WTC11 (cell line): ENCODE measurements around the gene TBC1D19. TPM values are rescaled to one million over a fixed set of nuclear protein-coding genes. Genes with fewer than 3 reads are reported as not detected.

Experiments used
- ATAC-seq: fragments of 200-7000 bp; cut with Tn5 transposase; 2 replicates; pipeline ENCODE4 v1.10.0; 2021; ENCODE audit warnings: mild to moderate bottlenecking, moderate library complexity
- CTCF ChIA-PET: fragments of 300-600 bp; sonication (Branson Sonifier 250); formaldehyde crosslinking; loops from one replicate; lab custom pipeline; 2021; ENCODE audit warnings: antibody characterized with exemption; lab: Charles Lee
- POLR2A ChIA-PET: fragments of 350-600 bp; sonication (Branson Sonifier 250); formaldehyde crosslinking; loops from one replicate; lab custom pipeline; 2021; ENCODE audit warnings: antibody characterized with exemption; lab: Charles Lee
- DNase-seq: peaks from one replicate; pipeline ENCODE4 v3.0.0; 2021; ENCODE audit warnings: low spot score
- H3K27ac Mint-ChIP-seq: 2 replicates; pipeline ENCODE4 v1.8.0; 2021; ENCODE audit warnings: mixed read lengths
- H3K27me3 Mint-ChIP-seq: 2 replicates; pipeline ENCODE4 v1.8.0; 2021; ENCODE audit warnings: low read depth, mild to moderate bottlenecking, moderate library complexity, mixed read lengths
- H3K36me3 Mint-ChIP-seq: 2 replicates; pipeline ENCODE4 v1.8.0; 2021; ENCODE audit warnings: mixed read lengths
- H3K4me1 Mint-ChIP-seq: 2 replicates; pipeline ENCODE4 v1.8.0; 2022; ENCODE audit warnings: mixed read lengths
- H3K4me3 Mint-ChIP-seq: 2 replicates; pipeline ENCODE4 v1.8.0; 2021; ENCODE audit warnings: mild to moderate bottlenecking, moderate library complexity, mixed read lengths
- H3K9me3 Mint-ChIP-seq: 2 replicates; pipeline ENCODE4 v1.8.0; 2021; ENCODE audit warnings: mixed read lengths
- ATF1 ChIP-seq: sonication (generic); formaldehyde crosslinking; IDR thresholded peaks from 2 replicates; pipeline ENCODE4 v1.8.1; 2023; ENCODE audit warnings: mild to moderate bottlenecking, moderate library complexity, missing genetic modification reagents
- CBFB ChIP-seq: sonication (generic); formaldehyde crosslinking; IDR thresholded peaks from 2 replicates; pipeline ENCODE4 v1.8.1; 2022; ENCODE audit warnings: mild to moderate bottlenecking, low read depth, missing genetic modification reagents
- CREB1 ChIP-seq: sonication (generic); formaldehyde crosslinking; IDR thresholded peaks from 2 replicates; pipeline ENCODE4 v1.8.0; 2023; ENCODE audit warnings: mild to moderate bottlenecking, missing genetic modification reagents
- ELF4 ChIP-seq: sonication (generic); formaldehyde crosslinking; IDR thresholded peaks from 2 replicates; pipeline ENCODE4 v1.8.1; 2022; ENCODE audit warnings: low read depth, mild to moderate bottlenecking, moderate library complexity, missing genetic modification reagents
- JAZF1 ChIP-seq: fragments of 250-450 bp; sonication (Bioruptor Pico); IDR thresholded peaks from 2 replicates; pipeline ENCODE4 v1.9.0; 2021; ENCODE audit warnings: moderate library complexity, mild to moderate bottlenecking, inconsistent platforms
- MXD4 ChIP-seq: fragments of 250-450 bp; sonication (Bioruptor Pico); IDR thresholded peaks from 2 replicates; pipeline ENCODE4 v1.8.0; 2021; ENCODE audit warnings: mild to moderate bottlenecking, moderate library complexity, borderline replicate concordance
- NFE2L1 ChIP-seq: sonication (generic); formaldehyde crosslinking; IDR thresholded peaks from 2 replicates; pipeline ENCODE4 v1.8.1; 2023; ENCODE audit warnings: missing genetic modification reagents
- NFYB ChIP-seq: sonication (generic); formaldehyde crosslinking; conservative IDR thresholded peaks from 2 replicates; pipeline ENCODE4 v1.8.0; 2022; ENCODE audit warnings: low read depth, missing genetic modification reagents
- NR3C1 ChIP-seq: sonication (generic); formaldehyde crosslinking; conservative IDR thresholded peaks from 2 replicates; pipeline ENCODE4 v1.8.1; 2023; ENCODE audit warnings: low read depth, mild to moderate bottlenecking, missing genetic modification reagents
- TEAD4 ChIP-seq: sonication (generic); formaldehyde crosslinking; IDR thresholded peaks from 2 replicates; pipeline ENCODE4 v1.8.0; 2022; ENCODE audit warnings: mild to moderate bottlenecking, missing genetic modification reagents
- ZNF219 ChIP-seq: sonication (generic); formaldehyde crosslinking; IDR thresholded peaks from 2 replicates; pipeline ENCODE4 v1.8.0; 2023; ENCODE audit warnings: missing genetic modification reagents, mild to moderate bottlenecking, borderline replicate concordance
- ZNF263 ChIP-seq: sonication (generic); formaldehyde crosslinking; IDR thresholded peaks from 2 replicates; pipeline ENCODE4 v1.8.1; 2022; ENCODE audit warnings: low read depth, mild to moderate bottlenecking, moderate library complexity, missing genetic modification reagents
- ZNF396 ChIP-seq: fragments of 250-450 bp; sonication (Bioruptor Pico); IDR thresholded peaks from 2 replicates; pipeline ENCODE4 v1.8.0; 2021; ENCODE audit warnings: mild to moderate bottlenecking, moderate library complexity, borderline replicate concordance
- ZNF423 ChIP-seq: fragments of 250-450 bp; sonication (Bioruptor Pico); IDR thresholded peaks from 2 replicates; pipeline ENCODE4 v2.1.2; 2022; ENCODE audit warnings: mild to moderate bottlenecking, moderate library complexity
- total RNA-seq: library from RNA; stranded (reverse); gene quantifications from 3 replicates; pipeline ENCODE4 v1.2.3, GENCODE V29; 2021
- TF ChIP-seq, protein P1 (sequence below): fragments of 250-450 bp; sonication (Bioruptor Pico); IDR thresholded peaks from 2 replicates; pipeline ENCODE4 v1.9.0; 2021; ENCODE audit warnings: moderate library complexity, mild to moderate bottlenecking, inconsistent platforms, borderline replicate concordance
- TF ChIP-seq, protein P2 (sequence below): sonication (generic); formaldehyde crosslinking; IDR thresholded peaks from 2 replicates; pipeline ENCODE4 v1.8.1; 2022; ENCODE audit warnings: mild to moderate bottlenecking, missing genetic modification reagents, moderate library complexity, borderline replicate concordance
- TF ChIP-seq, protein P3 (sequence below): sonication (generic); formaldehyde crosslinking; IDR thresholded peaks from 2 replicates; pipeline ENCODE4 v1.8.1; 2023; ENCODE audit warnings: mild to moderate bottlenecking, missing genetic modification reagents, moderate library complexity
- TF ChIP-seq, protein P4 (sequence below): sonication (generic); formaldehyde crosslinking; IDR thresholded peaks from 2 replicates; pipeline ENCODE4 v1.8.1; 2023; ENCODE audit warnings: mild to moderate bottlenecking, moderate library complexity, missing genetic modification reagents
- TF ChIP-seq, protein P5 (sequence below): fragments of 250-450 bp; sonication (Bioruptor Pico); IDR thresholded peaks from 2 replicates; pipeline ENCODE4 v1.9.0; 2021; ENCODE audit warnings: mild to moderate bottlenecking
- TF ChIP-seq, protein P6 (sequence below): sonication (generic); formaldehyde crosslinking; IDR thresholded peaks from 2 replicates; pipeline ENCODE4 v1.8.1; 2022; ENCODE audit warnings: low read depth, missing genetic modification reagents, borderline replicate concordance

TBC1D19 gene
- total RNA-seq, 1 experiment from 2014 or later: 2.1 TPM

DNA sequence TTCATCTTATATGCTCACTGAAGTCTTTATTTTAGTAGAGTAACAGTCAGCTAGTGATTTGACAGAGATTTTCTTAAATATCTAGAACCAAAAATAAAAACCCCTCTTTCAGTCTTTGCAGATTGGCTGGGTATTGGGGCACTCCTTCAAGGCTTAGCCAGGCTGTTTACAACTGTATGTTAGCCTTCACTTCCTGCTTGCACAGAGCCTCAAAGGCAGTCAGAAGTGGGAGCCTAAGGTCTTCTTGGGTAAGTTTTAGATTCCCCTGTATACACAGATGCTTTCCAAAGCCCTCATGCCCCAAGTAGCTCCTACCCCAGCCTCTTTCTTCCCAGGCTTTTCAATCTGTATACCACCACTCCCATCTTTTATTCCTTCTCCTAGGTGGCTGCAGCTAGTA is 140.7 kb downstream of the TBC1D19 start (continued):
- TF ChIP-seq ZNF219 (CRISPR knock-in tag) (no peak), NR3C1 (CRISPR knock-in tag) (no peak)

DNA sequence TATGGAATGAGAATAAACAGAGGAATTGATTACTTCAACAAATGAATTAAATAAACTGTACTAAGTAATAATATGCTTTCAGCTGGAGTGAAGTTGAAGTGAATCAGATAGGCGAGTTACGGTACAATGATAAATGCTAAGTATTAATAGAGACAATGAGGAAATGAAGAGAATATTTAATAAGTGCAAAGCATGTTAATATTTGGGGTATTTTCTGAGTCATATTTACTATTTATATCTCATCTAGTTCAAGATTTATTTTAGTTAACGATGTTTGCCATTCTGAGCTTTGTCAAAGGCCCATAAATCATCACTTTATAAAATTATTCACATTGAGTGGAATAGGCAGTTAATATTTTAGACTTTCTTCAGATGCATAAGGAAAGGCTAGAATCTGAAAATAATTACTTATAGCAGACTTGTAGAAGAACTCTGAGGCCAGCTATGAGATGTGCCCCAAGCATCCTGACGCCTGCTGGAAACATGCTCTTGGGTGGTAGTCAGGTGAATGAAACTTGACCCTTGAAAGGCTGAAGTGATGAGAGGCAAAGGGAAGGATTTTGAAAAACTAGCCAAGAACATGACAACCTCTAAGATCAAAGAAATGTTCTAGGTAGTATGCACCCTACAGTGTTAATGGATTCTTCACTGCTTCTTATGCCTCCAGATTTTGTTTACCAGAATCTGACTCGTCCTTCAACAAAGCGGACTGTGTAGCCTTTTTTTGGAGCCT is 142.9 kb downstream of the TBC1D19 start:
- POLR2A ChIA-PET: no interaction called here
- H3K4me3 Mint-ChIP-seq: no peak overlapping the region
- H3K4me1 Mint-ChIP-seq: no peaks in the 10 kb centered on the region
- ATAC-seq: no peak
- no peak overlapping the region for H3K27ac Mint-ChIP-seq
- H3K9me3 Mint-ChIP-seq: no peaks in the 10 kb centered on the region
- H3K27me3 Mint-ChIP-seq: no peaks in the 10 kb centered on the region
- TF ChIP-seq, protein P1, sequence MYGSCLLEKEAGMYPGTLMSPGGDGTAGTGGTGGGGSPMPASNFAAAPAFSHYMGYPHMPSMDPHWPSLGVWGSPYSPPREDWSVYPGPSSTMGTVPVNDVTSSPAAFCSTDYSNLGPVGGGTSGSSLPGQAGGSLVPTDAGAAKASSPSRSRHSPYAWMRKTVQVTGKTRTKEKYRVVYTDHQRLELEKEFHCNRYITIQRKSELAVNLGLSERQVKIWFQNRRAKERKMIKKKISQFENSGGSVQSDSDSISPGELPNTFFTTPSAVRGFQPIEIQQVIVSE: no peak
- no peak for TF ChIP-seq CREB1 (CRISPR knock-in tag)
- no peak for TF ChIP-seq JAZF1 (CRISPR knock-in tag)
- TF ChIP-seq ZNF396 (CRISPR knock-in tag): no peak
- TF ChIP-seq ZNF263 (CRISPR knock-in tag): no peak
- TF ChIP-seq NFYB (CRISPR knock-in tag): no peak
- no peak for TF ChIP-seq NFE2L1 (CRISPR knock-in tag)
- TF ChIP-seq TEAD4: no peak
- TF ChIP-seq, protein P2, sequence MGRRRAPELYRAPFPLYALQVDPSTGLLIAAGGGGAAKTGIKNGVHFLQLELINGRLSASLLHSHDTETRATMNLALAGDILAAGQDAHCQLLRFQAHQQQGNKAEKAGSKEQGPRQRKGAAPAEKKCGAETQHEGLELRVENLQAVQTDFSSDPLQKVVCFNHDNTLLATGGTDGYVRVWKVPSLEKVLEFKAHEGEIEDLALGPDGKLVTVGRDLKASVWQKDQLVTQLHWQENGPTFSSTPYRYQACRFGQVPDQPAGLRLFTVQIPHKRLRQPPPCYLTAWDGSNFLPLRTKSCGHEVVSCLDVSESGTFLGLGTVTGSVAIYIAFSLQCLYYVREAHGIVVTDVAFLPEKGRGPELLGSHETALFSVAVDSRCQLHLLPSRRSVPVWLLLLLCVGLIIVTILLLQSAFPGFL (CRISPR knock-in tag): no peak
- no peak for TF ChIP-seq MXD4 (CRISPR knock-in tag)
- no peak for TF ChIP-seq ZNF423 (CRISPR knock-in tag)
- no peak for TF ChIP-seq CBFB (CRISPR knock-in tag)
- no peak for TF ChIP-seq ATF1 (CRISPR knock-in tag)
- TF ChIP-seq, protein P3, sequence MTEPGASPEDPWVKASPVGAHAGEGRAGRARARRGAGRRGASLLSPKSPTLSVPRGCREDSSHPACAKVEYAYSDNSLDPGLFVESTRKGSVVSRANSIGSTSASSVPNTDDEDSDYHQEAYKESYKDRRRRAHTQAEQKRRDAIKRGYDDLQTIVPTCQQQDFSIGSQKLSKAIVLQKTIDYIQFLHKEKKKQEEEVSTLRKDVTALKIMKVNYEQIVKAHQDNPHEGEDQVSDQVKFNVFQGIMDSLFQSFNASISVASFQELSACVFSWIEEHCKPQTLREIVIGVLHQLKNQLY (CRISPR knock-in tag): no peak
- TF ChIP-seq, protein P4, sequence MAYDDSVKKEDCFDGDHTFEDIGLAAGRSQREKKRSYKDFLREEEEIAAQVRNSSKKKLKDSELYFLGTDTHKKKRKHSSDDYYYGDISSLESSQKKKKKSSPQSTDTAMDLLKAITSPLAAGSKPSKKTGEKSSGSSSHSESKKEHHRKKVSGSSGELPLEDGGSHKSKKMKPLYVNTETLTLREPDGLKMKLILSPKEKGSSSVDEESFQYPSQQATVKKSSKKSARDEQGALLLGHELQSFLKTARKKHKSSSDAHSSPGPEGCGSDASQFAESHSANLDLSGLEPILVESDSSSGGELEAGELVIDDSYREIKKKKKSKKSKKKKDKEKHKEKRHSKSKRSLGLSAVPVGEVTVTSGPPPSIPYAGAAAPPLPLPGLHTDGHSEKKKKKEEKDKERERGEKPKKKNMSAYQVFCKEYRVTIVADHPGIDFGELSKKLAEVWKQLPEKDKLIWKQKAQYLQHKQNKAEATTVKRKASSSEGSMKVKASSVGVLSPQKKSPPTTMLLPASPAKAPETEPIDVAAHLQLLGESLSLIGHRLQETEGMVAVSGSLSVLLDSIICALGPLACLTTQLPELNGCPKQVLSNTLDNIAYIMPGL: no peak
- TF ChIP-seq, protein P5, sequence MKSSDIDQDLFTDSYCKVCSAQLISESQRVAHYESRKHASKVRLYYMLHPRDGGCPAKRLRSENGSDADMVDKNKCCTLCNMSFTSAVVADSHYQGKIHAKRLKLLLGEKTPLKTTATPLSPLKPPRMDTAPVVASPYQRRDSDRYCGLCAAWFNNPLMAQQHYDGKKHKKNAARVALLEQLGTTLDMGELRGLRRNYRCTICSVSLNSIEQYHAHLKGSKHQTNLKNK (CRISPR knock-in tag): no peak
- no peak for TF ChIP-seq ELF4 (CRISPR knock-in tag)
- TF ChIP-seq, protein P6, sequence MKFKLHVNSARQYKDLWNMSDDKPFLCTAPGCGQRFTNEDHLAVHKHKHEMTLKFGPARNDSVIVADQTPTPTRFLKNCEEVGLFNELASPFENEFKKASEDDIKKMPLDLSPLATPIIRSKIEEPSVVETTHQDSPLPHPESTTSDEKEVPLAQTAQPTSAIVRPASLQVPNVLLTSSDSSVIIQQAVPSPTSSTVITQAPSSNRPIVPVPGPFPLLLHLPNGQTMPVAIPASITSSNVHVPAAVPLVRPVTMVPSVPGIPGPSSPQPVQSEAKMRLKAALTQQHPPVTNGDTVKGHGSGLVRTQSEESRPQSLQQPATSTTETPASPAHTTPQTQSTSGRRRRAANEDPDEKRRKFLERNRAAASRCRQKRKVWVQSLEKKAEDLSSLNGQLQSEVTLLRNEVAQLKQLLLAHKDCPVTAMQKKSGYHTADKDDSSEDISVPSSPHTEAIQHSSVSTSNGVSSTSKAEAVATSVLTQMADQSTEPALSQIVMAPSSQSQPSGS (CRISPR knock-in tag): no peak
- TF ChIP-seq, all 79 proteins: peak for 0
- DNase-seq: no peak
- no peaks in the 10 kb centered on the region for H3K36me3 Mint-ChIP-seq
- CTCF ChIA-PET: no interaction called here
